Subcutaneous adipose tissue (tissue), 4 donors: ENCODE data around the gene DZIP1L. TPM values are rescaled to one million over a fixed set of nuclear protein-coding genes. Genes with fewer than 3 reads are reported as not detected.

ENCODE experiments used
- CTCF ChIP-seq: fragments of 450-650 bp; IDR thresholded peaks from one replicate; pipeline ENCODE4 v1.5.1; 2016; ENCODE audit warnings: low read depth, mild to moderate bottlenecking, control low read depth, antibody characterized with exemption, moderate library complexity
- total RNA-seq, 4 donors: library from RNA; depleted of rRNA; stranded (reverse); fragments of >200 nt; gene quantifications; one replicate each; pipeline ENCODE4 v1.1.0, GENCODE V29; 2016

The DZIP1L gene
- total RNA-seq, 4 donors from 2014 or later = 11.9 to 33.3 (median 19.3) TPM

- no peak for TF ChIP-seq CTCF
Observed at GRCh38 chr3:138012526-138012925, 102.9 kb downstream of the DZIP1L start.

Other genes starting within 250 kb of the DZIP1L start
- gene CLDN18, start 105.4 kb downstream of the DZIP1L start, total RNA-seq = not detected
- not detected for gene A4GNT, start 16.8 kb upstream of the DZIP1L start, total RNA-seq
- 10 to 100 TPM; 10.3 to 15.8 (median 13.2) TPM for gene DBR1, start 59.3 kb upstream of the DZIP1L start, total RNA-seq
- 100 to 1,000 TPM in 1 of 4 donors, 10 to 100 TPM in 3; 65.2 to 138 (median 77.1) TPM for gene ARMC8, start 71.7 kb upstream of the DZIP1L start, total RNA-seq
- under 1 TPM in 1 of 4 donors, not detected in 3; 0.66 TPM for gene NME9, start 214.2 kb upstream of the DZIP1L start, total RNA-seq
- gene MRAS, start 233.0 kb upstream of the DZIP1L start, total RNA-seq = 100 to 1,000 TPM; 121 to 219 (median 148) TPM